AG04449 (cell line): ENCODE data around the gene RACK1.
"Not testable (repeated sequence)": the region's sequence is repeated elsewhere in the genome, so short reads cannot be mapped to it uniquely, and the experiment has no call there.

Experiments used
- CTCF ChIA-PET: fragments of 350-600 bp; formaldehyde crosslinking; extraction: SDS; loops from one replicate; lab custom pipeline; 2021; ENCODE audit warnings: antibody characterized with exemption; lab: Yijun Ruan, JAX
- POLR2A ChIA-PET: fragments of 400-600, 350-600 bp; formaldehyde crosslinking; extraction: SDS; loops from one replicate; lab custom pipeline; 2020; ENCODE audit warnings: antibody characterized with exemption, inconsistent platforms; lab: Yijun Ruan, JAX
- DNase-seq: peaks from one replicate; pipeline ENCODE4 v3.0.0-alpha.2; 2010; ENCODE audit warnings: low read depth, low spot score
- H3K4me3 ChIP-seq: 2 replicates; pipeline ENCODE4 v1.5.1; 2011; ENCODE audit warnings: low read depth, mild to moderate bottlenecking, control low read depth, low read length
- TF ChIP-seq, protein P1 (sequence below): IDR thresholded peaks from one replicate; pipeline ENCODE4 v1.5.1; 2011; ENCODE audit warnings: mild to moderate bottlenecking, moderate library complexity, low read length, control low read depth, inconsistent platforms; ENCODE audit not compliant: insufficient read depth; ENCODE audit errors: missing control alignments

RACK1 gene

DNA sequence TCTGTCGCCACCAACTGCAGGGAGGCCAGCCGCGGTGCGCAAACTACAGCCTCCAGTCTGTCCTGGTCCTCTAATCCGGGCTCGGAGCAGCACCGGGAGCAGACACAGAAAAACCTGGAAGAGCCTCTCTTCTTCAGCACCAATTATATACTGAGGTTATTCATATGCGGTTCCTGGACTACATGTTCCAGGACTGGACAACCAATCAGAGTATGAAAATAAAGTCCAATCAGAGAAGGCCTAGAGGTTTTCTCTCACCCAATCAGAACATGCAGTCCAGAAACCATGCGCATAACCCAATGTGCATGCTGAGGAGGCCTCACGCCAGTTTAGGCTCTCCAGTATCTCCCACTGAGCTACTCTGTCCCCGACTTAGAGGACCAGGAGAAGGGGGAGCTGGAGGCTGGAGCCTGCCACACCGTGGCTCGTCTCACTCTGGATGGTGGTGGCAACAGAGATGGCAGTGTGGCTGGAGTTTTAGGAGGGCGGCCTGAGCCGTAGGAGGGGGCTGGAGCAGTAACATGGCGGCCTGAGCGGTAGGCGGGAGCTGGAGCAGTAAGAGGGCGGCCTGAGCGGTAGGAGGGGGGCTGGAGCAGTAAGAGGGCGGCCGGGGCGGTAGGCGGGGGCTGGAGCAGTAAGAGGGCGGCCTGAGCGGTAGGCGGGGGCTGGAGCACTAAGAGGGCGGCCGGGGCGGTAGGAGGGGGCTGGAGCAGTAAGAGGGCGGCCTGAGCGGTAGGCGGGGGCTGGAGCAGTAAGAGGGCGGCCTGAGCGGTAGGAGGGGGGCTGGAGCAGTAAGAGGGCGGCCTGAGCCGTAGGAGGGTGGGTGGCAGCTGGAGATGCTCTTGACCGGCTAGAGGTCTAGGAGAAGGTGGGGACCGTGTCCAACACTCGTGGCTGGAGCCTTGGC is 37.6 kb upstream of the RACK1 start:
- DNase-seq, result no peak
- TF ChIP-seq, protein P1, sequence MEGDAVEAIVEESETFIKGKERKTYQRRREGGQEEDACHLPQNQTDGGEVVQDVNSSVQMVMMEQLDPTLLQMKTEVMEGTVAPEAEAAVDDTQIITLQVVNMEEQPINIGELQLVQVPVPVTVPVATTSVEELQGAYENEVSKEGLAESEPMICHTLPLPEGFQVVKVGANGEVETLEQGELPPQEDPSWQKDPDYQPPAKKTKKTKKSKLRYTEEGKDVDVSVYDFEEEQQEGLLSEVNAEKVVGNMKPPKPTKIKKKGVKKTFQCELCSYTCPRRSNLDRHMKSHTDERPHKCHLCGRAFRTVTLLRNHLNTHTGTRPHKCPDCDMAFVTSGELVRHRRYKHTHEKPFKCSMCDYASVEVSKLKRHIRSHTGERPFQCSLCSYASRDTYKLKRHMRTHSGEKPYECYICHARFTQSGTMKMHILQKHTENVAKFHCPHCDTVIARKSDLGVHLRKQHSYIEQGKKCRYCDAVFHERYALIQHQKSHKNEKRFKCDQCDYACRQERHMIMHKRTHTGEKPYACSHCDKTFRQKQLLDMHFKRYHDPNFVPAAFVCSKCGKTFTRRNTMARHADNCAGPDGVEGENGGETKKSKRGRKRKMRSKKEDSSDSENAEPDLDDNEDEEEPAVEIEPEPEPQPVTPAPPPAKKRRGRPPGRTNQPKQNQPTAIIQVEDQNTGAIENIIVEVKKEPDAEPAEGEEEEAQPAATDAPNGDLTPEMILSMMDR, result no peak
- H3K4me3 ChIP-seq, result no peak overlapping the region
- CTCF ChIA-PET, result no interaction called here
- POLR2A ChIA-PET, result no interaction called here

DNA sequence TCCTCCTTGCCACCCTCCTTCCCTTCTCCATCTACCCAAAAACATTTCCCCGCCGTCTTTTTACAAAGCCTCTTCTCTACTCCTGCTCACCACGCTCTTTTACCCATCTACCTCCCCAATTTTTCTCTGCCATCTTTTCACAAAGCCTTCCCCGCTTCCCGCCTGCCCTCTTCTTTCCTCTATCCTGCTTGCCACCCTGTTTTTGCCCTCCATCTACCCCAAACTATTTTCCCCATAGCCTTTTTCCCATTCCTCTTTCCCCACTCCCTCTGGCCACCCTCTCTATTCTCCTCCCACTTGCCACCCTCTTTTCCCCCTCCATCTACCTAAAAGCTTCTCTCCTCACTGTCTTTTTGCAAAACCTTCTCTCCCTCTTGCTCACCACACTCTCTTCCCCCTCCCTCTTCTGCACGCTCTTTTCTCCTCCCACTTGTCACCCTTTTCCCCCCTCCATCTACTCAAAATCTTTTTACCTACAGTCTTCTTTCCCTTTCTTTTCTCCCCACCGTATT is 36.6 kb upstream of the RACK1 start:
- H3K4me3 ChIP-seq, result no peak overlapping the region
- ChIA-PET POLR2A (no interaction called here), CTCF (no interaction called here)
- no peak for DNase-seq
- TF ChIP-seq, protein P1, result no peak

- CTCF ChIA-PET, DNase-seq, POLR2A ChIA-PET, H3K4me3 ChIP-seq: not testable (repeated sequence)
Measured at GRCh38 chr5:181273433-181273744, 29.7 kb upstream of the RACK1 start.

DNA sequence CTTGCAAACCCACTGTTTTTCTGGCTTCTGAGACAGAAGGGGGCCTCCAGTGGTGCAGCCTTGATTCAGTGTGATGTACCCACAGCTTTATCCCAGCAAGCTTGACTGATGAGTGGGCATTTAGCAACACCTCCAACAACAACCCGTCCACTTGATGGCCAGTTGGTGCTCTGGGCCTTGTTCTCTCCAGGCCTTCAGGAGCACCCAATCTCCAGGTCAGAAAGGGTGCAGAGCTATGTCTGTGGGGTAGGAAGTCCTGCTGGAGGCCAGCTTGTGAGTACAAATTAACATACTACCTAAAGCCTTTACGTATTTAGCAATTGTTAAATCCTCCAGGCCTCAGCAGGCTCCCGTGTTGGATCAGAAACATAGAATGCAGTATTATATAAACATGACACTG is 27.4 kb upstream of the RACK1 start:
- CTCF ChIA-PET, result no interaction called here
- no peak for DNase-seq
- POLR2A ChIA-PET, result no interaction called here
- H3K4me3 ChIP-seq, result no peak overlapping the region
- TF ChIP-seq, protein P1, result no peak

- CTCF ChIA-PET, H3K4me3 ChIP-seq, POLR2A ChIA-PET, DNase-seq: not testable (repeated sequence)
Measured at GRCh38 chr5:181267907-181268306, 24.2 kb upstream of the RACK1 start.

DNA sequence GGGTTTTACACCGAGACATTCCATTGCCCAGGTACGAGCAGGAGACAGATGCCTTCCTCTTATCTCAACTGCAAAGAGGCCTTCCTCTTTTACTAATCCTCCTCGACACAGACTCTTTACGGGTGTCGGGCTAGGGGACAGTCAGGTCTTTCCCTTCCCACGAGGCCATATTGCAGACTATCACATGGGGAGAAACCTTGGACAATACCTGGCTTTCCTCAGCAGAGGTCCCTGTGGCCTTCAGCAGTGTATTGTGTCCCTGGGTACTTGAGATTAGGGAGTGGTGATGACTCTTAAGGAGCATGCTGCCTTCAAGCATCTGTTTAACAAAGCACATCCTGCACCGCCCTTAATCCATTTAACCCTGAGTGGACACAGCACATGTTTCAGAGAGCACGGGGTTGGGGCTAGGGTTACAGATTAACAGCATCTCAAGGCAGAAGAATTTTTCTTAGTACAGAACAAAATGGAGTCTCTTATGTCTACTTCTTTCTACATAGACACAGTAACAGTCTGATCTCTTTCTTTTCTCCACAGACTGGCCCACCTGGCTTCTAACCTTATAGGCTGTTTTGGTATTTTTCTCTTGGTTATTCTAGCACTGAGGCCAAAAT is 23.7 kb upstream of the RACK1 start:
- CTCF ChIA-PET, H3K4me3 ChIP-seq, POLR2A ChIA-PET, DNase-seq: not testable (repeated sequence)

DNA sequence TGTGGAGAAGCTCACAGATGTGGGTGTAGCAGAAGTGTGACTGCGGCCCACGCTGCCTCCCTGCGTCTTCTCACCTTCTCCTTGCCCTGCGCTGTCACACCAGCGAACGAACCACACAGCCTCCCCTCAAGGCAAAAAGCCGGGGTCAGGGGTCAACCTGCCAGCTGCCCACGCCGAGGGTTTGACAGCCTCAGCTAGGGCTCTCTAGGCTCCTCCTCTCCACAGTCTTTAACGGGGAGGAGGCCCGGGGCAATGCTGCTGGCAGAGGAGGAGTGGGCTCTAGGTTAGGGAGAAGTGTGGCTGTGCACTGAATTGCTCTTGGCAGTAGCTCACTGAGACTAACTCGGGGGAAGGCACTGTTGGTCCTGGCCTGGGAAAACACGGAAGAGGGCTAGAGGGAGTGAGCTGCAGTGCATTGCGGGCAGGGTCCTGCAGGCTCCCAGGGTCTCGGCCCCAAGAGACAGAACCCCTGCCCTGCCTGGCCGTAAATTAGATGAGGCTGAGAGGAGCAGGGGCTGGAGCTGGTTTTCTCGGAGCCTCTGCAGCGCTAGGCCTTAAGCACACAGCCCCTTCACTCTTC is 21.5 kb upstream of the RACK1 start:
- H3K4me3 ChIP-seq, result no peak overlapping the region
- no peak for DNase-seq
- ChIA-PET CTCF (no interaction called here), POLR2A (no interaction called here)
- TF ChIP-seq, protein P1, result no peak
